DMS 273 treated with DMSO at 0.1 percent for 48 hours (cell line): ENCODE results near the gene CYGB.
"Not testable (repeated sequence)": the region's sequence is repeated elsewhere in the genome, so short reads cannot be mapped to it uniquely, and the experiment has no call there.

Experiments used
- DNase-seq: peaks from one replicate; lab custom pipeline; 2025; lab: John Stamatoyannopoulos, UW

Gene CYGB

GRCh38 chr17:76523084-76524037, 14.1 kb downstream of the CYGB start:
- no peak for DNase-seq

DNA sequence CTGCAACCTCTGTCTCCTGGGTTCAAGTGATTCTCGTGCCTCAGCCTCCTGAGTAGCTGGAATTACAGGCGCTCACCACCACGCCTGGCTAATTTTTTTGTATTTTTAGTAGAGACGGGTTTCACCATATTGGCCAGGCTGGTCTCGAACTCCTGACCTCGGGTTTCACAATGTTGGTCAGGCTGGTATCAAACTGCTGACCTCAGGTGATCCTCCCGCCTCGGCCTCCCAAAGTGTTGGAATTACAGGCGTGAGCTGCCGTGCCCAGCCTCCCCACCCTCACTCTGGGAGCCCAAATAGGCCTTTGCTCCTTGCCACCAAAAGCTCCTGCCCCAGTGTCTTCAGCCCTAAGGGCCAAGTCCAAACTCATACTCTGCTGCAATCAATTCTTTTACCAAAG, 15.8 kb downstream of the CYGB start:
- DNase-seq: not testable (repeated sequence)

DNA sequence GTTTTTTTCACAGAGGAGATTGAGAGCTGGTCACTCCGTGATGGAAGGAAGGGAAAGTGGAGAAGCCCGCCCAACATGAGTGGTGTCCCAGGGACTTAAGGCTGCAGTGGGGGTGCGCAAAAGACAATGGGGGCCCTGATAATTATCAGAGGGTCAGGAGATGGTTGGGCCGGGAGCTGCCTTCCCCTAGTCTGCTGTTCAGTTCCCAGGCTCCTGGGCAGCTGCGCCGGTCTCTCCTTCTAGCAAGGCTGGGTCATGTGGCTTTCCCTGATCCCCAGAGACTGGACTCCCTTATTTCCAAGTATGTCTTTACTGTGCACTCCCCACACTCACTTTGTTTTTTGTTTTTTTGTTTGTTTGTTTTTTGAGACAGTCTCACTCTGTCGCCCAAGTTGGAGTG, 16.2 kb downstream of the CYGB start:
- no peak for DNase-seq

- no peak for DNase-seq
Observed at GRCh38 chr17:76519048-76519966, 18.2 kb downstream of the CYGB start.

DNA sequence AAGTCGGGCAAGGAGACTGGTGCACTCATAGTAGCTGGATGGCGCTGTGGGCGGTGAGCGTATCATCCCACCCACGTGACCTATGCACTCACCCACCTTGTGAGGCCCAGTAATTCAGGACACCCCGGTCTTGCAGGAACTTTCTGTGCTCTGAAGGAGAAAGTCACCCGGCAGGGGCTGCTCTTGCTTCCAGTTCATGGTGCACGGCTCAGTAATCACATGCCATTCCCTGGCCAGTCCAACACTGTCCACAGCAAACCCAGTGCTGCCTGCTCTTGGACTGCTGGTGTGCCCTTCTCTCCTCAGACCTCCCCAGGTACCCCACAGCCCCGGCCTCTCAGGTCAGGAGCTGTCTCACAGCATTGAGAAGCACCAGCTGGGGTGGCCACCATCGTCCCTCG, 19.9 kb downstream of the CYGB start:
- no peak for DNase-seq

GRCh38 chr17:76515274-76515949, 22.1 kb downstream of the CYGB start:
- no peak for DNase-seq

- DNase-seq: not testable (repeated sequence)
Observed at GRCh38 chr17:76514355-76514754, 23.2 kb downstream of the CYGB start.

- no peak for DNase-seq
Observed at GRCh38 chr17:76513306-76513692, 24.2 kb downstream of the CYGB start.

DNA sequence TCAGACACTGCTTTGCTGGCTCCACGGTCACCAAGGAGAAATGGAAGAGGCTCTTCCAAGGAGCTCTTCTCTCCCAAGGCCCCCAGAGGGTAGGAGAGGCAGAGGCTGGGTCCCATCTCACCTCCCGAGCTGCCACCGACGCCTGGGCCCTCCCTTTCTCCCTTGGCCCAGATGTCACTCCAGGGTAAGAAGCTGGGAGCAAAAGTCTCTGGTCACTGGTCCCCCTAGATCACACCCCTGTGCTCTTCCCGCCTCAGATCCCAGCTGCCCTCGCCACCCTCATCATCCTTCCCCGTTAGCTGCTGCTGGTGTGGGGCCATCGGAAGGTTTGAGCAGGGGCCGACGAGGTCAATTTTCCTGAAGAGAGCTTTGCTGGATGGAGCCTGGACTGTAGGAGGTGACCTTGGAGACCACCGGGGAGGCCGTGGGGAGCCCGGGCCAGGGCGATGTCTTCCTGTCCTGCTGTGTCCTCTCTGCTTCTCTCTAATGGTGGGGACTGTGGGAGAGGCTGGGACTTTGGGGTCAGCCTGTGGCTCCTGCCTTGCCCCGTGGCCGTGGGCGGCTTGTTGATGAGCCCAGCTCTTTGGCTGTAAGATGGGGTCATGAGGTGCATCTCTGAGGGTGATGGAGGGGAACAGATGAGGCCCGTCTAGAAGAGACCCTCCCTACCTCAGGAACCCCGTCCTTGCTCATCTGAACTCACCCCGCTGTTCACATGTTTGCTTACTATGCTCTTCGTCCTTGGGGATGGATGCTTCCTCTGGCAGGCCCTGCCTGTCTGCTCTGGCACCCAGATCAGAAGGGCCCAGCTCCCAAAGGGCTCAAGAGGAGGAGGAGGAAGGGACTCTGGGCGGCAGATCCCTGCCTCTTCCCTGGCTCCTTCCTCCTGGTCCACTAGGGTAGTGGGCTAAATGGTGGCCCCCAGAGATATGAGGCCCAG, 24.9 kb downstream of the CYGB start:
- no peak for DNase-seq

DNA sequence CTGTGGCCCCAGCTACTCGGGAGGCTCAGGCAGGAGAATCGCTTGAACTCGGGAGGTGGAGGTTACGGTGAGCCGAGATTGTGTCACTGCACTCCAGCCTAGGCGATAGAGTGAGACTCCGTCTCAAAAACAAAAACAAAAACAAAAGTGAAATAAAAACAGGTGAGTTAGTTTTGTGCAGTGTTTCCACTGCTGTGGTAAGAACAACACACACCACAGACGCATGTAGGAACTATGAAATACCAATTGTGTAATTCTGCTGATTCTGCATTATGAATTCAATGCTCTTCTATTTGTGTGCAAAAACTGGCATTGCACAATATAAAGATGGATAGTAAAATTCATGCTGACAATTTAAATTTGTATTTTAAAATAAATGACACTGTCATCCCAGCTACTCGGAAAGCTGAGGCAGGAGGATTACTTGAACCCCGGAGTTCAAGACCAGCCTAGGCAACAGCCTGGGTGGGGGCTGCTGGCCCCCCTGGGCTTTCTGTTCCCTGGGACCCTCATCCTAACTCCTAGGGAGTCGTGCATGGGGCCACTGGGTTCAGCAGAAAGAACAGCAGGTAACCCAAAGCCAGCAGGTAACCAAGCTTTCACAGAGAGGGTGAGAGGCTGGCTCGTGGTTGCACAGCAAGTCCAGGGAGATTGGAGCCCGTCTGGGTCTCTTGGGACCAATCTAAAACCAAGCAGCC, 25.7 kb downstream of the CYGB start:
- no peak for DNase-seq

DNA sequence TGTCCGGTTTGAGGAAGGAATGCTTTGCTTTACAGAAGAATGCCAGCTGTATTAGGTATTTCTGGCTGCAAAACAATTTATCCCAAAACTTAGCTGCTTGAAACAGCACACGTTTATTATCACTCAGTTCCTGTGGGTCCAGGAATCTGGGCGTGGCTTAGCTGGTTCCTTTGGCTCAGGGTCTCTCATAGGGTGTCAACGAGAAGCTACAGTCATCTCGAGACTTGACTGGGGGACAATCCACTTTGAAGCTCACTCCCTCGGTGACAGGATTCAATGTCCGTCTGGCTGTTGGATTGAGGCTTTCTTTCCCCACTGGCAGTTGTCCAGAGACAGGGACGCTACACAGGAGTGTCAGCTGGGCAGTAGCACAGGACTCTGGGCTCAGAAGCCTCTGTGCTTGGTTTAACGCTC, 26.7 kb downstream of the CYGB start:
- no peak for DNase-seq

DNA sequence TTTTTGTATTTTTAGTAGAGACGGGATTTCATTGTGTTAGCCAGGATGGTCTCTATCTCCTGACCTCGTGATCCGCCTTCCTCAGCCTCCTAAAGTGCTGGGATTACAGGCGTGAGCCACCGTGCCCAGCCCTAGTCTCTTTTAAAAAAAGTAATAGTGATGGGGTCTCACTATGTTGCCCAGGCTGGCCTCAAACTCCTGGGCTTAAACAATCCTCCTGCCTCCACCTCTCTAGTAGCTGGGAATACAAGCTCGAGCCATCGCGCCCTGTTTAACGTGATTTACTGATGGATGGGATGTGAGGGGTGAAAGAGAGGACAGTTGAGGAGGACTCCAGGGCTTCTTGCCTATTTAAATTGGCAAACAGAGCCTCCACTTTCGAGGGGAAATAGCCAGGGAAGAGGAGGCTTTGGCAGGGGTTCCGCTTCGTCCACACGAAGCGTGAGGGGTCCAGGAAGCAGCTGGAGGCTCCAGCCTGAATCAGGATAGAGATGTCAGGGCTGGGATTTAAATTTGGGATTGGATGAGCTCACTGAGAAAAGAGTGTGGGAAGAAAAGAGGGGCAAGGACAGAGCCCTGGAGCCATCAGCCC, 28.9 kb downstream of the CYGB start:
- DNase-seq: not testable (repeated sequence)

- peak; percentile 38 for DNase-seq
Observed at GRCh38 chr17:76506408-76507345, 30.8 kb downstream of the CYGB start.

DNA sequence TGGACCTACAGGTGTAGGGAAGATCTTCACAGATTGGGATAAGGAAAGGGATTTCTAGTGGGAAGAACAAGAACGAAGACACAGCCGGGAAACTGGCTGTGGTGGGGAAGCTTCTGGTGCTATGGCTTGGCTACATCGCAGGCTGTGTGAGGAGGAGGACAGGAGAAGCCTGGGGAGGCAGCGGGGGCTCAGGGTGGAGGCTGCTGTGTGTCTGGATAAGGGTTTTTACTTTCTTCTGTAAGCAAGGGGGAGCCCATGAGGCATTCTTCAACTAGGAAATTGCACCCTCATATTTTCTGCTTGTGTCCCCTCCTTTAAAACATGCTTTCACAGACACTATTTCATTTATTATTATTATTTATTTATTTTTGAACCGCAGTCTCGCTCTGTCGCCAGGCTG, 33.4 kb downstream of the CYGB start:
- DNase-seq: no peak

DNA sequence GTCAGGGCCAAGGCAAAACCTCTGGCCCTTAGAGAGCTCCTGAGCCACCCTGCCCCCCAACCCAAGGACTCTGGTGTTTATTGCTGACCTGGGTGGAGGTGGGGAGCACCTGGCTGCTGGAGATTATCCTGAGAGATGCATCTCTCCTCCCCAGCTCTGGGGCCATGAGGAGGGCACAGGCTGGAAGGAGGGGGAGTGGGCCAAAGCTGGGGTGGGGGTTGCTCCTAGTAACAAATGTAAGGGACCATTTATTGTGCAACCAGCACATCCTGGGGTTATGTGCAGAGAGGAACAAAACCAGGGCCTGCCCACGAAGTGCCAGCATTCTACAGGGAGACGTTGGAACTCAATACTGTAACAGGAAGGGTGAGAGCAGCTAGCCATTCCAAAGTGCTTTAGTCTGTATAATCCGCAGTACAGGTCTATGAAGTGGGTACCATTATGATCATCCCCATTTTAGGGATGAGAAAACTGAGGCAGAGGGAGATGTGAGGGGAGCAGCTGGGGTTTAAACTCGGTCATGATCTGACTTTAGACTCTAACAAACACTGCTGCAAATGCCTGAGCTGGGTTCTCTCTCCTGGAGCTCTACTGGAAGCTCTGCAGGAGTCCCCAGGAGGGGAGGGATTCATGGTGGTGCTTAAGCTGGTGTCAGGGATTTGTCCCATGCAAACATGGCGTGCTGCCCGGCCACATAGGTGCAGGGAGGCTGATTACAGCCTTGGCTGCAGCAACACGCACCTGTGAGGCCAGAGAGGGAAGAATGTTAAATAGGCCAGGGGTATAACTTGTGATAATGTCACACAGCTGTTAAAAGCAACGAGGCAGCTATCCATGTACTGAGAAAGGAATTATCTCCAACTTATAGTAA, 34.9 kb downstream of the CYGB start:
- DNase-seq: no peak

- DNase-seq: no peak
Observed at GRCh38 chr17:76501827-76502307, 35.6 kb downstream of the CYGB start.

DNA sequence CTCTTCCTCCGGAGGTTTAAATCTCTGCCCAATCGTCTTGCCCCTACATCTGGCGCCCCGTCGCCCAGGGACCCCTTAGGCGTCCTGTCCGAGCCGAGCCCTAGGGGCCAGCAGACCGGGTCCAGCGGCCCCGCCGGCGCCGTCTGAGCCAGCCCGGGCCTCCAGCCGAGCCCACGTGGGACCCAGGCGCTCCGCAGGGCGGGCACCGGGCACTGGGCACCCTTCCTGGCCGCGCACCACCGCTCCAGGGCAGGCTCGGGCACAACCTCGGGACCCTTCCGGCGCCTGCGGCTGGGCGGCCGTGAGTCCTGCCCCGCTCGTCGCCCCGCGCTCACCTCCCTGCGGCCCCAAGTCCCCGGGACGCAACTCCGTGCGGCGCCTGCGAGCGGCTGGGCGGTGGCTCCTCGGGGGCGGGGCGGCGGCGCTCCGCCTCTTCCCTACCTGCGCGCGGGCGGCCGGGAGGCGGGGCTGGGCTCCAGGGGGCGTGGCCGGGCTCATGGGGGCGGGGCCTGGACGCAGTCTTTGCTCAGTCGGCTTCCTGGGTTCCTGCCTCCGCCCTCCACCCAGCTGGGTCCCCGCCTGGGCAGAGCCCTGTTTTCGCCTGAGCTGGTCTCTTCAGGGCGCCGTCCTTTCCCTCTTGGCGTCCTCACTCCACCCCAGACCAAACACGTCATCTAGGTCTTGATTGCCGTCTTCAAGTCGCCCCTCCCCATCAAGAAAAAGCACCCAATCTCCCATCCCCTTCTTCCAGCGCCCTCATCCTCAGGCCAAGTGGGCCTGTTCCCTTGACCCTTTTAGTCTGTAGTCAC, 36.3 kb downstream of the CYGB start, which contains the start of gene RHBDF2:
Gene RHBDF2 (minus strand): TSS at position 406 of the 809 bp plus-strand sequence. CDS start 19,899 bp downstream, outside the sequence.
- DNase-seq: peak; percentile 18
